ACHN (cell line): ENCODE results near the gene ONECUT3.

Experiments used
- DNase-seq: peaks from one replicate; pipeline ENCODE4 v3.0.0-alpha.2; 2015
- in situ Hi-C: cut with HindIII; loops from 2 replicates; pipeline ENCODE4 v1.10.0; 2017; ENCODE audit warnings: low sequenced_read_pairs, low pct_ligation_motif_present, low pct_unique_long_range_greater_than_20kb

The ONECUT3 gene

DNA sequence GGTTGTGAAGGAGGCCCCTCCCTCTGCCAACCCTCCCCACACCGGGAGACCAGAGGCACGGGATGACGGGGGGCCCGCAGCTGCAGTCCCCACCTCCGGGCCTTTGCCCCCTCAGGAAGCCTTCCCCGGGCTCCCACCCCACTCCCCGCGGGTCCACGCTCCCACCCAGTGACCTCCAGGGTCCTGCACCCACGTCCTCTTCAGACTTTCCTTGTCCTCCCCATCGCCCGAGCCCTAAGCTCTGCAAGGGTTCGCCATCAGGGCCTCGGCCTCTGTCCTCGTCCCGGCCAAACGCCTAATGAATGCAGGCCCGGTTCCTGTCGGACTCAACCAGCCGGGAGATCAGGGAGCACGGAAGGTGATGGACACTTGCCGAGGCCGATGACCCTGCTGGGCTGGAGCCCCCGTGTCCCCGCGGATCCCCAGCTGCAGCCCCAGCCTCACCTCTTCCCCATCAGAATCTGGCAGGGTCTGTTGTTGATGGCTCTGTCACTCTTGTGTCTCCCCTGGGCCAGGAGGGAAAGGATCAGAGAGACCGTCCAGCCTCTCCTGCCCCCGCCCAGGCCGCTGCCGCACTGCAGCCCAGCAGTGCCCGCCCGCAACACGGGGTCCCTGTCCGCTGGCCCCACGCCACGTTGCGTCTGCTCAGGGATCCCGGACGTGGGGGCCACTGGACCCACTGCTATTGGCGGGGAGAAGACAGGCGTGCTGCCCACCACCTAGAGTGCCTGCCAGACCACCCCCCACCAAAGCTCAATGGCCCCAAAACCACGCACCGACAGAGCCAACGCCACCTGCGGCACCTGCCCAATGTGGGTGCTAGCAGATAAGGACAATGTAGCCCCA lies 53.1 kb downstream of the ONECUT3 start:
- in situ Hi-C loops, result no loop called here
- DNase-seq, result no peak

DNA sequence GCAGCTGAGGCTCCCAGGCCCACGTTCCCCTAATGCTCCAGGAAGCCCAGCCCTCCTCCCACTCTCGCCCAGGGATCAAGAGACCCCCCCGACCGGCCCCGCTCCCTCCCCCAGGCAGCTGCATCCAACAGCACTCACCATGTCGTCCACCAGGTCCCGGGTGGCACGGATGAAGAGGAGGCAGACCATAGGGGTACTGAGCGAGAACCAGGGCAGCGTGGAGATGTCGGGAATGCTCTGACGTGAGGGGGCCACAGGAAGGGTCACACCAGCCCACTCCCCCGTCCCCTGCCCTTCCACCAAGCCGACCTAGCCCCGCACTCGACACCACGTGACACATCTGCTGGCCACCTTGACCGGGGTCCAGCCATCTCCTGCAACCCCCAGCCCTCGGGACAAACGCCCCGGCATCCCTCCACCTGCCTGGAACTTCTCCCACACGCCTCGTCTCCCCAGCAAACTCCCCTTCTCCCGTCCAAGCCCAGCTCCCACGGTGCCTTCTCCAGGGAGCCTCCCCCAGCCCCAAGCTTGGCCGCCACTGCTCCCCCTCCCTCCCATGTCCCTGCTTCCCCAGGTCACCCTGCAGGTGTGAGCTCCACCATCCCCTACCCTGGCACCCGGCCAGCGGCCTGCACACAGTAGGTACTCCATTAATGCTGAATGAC lies 53.9 kb downstream of the ONECUT3 start:
- in situ Hi-C loops, result no loop called here
- no peak for DNase-seq

DNA sequence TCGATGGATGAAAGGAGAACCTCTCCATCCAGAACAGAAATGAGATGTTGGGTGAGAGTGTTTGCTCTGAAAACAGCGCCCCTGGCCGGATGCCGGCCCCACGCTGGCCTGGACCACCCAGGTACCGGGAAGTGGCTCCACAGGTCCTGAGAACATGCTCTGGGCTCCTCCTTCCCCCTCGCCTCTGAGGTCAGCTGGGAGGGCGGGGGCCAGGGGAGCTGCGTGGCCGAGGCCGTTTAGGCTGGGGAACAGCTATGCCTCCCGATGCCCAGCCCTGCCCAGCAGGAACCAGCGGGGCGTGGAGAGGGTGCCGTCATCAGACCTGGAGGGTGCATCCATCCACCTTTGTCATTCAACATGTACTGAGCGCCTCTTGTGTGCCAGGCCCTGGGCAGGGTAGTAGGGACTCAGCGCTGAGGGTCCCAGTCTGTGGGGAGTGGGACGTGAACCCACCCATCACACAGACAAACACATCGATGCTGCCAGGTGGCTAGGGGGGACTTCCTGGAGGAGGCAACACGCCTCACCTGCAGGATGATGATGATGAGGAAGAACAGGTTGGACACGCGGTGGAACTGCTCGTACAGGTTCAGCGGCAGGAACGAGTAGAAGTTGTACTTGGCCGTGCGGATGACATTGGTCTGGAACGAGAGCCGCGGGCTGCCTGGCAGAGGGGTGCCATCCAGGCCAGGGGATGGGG lies 54.5 kb downstream of the ONECUT3 start:
- in situ Hi-C loops, result no loop called here
- no peak for DNase-seq

DNA sequence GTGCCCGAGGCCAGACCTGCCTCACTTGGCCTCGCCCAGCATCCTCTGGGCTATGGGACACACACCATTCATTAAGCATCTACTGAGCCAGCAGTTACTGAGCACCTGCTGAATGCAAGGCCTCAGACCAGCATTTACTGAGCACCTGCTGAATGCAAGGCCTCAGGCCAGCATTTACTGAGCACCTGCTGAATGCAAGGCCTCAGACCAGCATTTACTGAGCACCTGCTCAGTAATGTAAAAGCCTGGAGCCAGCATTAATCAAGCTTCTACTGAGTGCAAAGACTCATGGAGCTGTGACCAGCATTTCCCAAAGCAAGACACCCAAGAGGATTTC lies 55.1 kb downstream of the ONECUT3 start:
- no peak for DNase-seq
- in situ Hi-C loops, result no loop called here

DNA sequence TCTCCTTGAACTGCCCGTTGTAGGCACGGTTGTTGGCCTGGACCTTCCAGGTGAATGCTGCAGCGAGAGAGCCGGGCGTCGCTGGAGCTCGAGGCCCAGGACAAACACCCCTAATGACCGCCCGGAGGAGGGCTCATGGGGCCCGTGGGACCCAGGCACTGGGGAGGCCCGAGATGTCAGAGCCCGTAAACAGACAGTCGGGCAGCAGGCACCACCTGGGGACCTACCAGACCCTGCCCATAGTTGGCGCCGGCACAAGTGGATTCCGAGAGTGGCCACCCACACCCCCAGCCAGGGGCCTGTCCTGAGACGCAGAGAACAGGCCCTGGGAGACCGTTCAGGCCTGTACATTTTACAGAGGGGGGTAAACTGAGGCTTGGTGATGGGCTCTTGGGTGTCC lies 56.4 kb downstream of the ONECUT3 start:
- in situ Hi-C loops, result no loop called here
- DNase-seq, result no peak

- in situ Hi-C loops, result no loop called here
- no peak for DNase-seq
Observed at GRCh38 chr19:1810439-1811160, 57.3 kb downstream of the ONECUT3 start.

- DNase-seq, result peak; percentile 76
Observed at GRCh38 chr19:1811472-1811894, 58.2 kb downstream of the ONECUT3 start.

GRCh38 chr19:1811942-1812425 lies 58.7 kb downstream of the ONECUT3 start, which contains the start of gene ATP8B3:
Gene ATP8B3 (minus strand): TSS chr19:1812276. CDS start chr19:1811736, 540 bp downstream.
- no peak for DNase-seq
- in situ Hi-C loops, result no loop called here

More at GRCh38 chr19:1811472-1811894, 58.2 kb downstream of the ONECUT3 start:
- in situ Hi-C loops, result no loop called here

- in situ Hi-C loops, result no loop called here
- DNase-seq, result peak; percentile 97
Observed at GRCh38 chr19:1812426-1813191, 59.3 kb downstream of the ONECUT3 start.

DNA sequence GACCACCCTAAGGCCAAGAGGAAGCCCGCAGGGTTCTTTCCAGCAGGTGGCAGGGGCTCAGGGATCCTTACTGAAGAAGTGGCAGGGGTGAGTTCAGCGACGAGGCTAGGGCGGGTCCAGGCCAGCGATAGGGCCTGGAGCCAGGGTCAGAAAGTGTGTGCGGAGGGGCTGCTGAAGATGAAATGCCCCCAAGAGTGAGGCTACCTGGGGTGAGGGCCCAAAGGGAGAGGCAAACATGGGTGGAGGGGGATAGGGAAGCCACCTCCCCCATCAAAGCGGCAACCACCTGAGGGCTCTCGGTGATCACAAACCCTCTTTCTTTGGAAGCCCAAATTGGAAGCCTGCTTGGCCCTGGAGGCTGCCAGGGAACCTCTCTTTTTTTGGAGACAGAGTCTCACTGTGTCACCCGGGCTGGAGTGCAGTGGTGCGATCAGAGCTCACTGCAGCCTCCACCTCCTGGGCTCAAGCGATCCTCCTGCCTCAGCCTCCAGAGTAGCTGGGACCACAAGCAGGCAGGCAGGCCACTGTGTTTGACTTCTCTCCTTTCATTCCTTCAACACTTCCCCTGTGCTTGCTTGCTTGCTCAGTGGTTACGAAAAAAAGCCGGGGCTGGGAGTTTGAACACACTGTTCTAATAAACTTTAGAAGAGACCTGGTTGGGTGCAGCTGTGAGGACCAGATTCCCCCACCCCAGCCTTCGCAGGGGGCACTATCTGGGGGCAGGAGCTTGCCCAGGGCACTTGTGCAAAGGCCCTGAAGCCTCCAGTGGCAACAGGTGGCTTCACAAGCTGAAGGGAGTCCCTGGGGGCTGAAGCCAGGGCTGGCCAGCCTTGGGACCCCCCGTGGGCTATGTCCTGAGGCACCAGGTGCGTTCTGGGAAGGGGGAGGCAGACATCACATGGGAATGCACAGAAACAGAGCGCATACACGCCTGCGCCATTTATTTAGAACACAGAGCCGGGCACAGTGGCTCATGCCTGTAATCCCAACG lies 60.2 kb downstream of the ONECUT3 start:
- no peak for DNase-seq
- in situ Hi-C loops, result no loop called here

DNA sequence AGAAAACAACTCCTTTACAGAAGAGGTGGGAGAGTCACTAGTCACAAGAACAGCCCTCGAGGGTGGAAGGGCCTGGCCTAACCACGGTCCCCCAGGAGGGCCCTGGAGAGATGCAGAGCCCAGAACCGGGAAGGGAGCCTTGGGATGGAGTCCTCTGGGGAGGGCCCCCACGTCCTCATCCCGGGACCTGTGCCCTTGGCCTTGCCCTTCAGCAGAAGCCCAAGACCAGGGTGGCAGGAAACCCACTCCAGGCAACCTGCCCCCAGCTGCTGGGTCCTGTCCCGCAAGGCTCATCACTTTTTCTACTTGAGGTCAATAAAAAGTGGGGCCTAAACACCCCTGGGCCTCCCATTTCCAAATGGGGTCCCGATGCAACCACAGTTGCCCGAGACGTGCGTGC lies 61.1 kb downstream of the ONECUT3 start:
- no peak for DNase-seq
- in situ Hi-C loops, result no loop called here

DNA sequence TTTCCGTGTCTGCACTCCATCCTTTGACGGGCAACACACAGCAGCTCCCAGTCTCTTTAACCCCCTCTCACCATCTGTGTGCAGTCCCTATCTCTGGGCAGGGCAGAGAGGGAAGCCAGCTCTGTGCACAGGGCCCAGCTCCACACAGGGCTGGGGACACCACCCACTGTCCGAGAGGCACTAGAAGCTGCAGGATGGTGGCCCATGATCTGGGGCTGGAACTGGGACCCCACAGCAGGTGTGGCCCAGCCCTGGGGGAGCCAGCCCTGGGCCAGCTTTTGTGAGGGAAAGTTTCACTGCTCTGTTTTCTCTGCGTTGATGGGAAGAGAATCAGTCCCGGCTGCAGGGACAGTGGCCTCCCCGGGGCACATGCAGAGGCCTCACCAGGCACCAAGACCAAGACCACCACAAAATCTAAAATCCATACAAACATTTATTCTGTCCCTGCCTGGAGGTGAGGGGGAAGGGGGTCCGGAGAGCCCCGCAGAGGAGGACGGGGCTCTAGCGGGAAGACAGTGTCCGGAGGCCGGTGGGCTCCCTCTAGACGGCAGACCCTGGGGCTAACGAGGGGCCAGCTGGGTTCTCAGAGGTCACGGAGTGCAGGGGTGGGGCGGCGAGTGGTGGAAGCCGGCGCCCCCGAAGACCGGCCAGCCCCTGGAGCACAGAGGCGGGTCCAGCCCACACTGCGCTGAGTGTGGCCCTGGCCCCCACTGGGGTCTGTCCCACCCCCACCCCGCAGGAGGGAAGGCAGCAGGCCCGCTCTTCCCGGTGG lies 61.7 kb downstream of the ONECUT3 start:
- DNase-seq, result no peak
- in situ Hi-C loops, result no loop called here

GRCh38 chr19:1815605-1816529 lies 62.6 kb downstream of the ONECUT3 start:
- no peak for DNase-seq
- in situ Hi-C loops, result no loop called here

DNA sequence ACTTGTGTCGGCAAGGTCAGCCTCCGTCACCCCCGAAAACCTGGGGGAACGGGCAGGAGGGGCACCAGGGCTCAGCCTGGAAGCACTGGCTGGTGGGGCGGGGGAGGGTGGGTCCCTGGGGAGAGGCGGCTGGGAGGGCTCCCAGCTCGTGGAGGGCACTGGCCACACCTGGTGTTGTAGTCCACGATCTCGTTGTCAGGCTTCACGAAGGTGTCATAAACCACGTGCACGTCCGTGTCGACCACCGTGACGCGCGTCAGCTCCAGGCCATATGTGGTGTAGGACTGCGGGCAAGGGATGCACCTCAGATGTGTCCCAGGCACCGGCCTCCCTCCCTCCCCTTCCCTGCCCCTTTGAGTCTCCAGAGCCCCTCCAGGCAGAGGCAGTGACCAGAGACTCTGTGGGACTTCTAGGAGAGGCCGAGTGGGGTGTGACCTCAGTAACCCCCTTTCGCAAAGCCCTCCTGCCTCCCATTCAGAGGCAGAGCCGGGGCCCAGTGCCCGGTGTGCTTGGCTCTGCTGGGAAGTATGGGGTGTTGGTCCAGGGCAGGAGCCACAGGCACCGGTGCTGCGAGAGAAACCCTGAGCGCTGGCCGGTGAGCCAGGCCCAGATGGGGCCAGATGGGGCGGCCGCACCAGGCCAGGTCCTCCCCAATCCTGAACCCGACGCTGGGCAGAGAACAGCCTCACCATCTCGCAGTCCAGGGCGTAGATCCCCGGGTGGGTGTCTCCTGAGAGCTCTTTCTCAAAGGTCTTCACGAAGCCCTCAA lies 63.4 kb downstream of the ONECUT3 start:
- in situ Hi-C loops, result no loop called here

More for the DNA sequence above, 63.4 kb downstream of the ONECUT3 start:
- no peak for DNase-seq
